WERI-Rb-1 (cell line): Measurements from ENCODE around the gene GRAP2.
"Not testable (repeated sequence)": the region's sequence is repeated elsewhere in the genome, so short reads cannot be mapped to it uniquely, and the experiment has no call there.

ENCODE experiments used
- DNase-seq: peaks from one replicate; pipeline ENCODE4 v3.0.0-alpha.2; 2020
- H3K27ac ChIP-seq: fragments of 250-450 bp; sonication (Bioruptor Pico); 2 replicates; pipeline ENCODE4 v1.5.1; 2020; ENCODE audit warnings: mild to moderate bottlenecking, moderate library complexity
- H3K27me3 ChIP-seq: fragments of 250-450 bp; sonication (Bioruptor Pico); 2 replicates; pipeline ENCODE4 v1.5.1; 2021; ENCODE audit warnings: mild to moderate bottlenecking, low read depth, moderate library complexity; ENCODE audit not compliant: insufficient read depth, severe bottlenecking
- H3K36me3 ChIP-seq: fragments of 250-450 bp; sonication (Bioruptor Pico); 2 replicates; pipeline ENCODE4 v1.5.1; 2020; ENCODE audit warnings: mild to moderate bottlenecking, moderate library complexity
- H3K4me3 ChIP-seq: 2 replicates; pipeline ENCODE4 v1.5.1; 2011; ENCODE audit warnings: low read depth, mild to moderate bottlenecking, control low read depth, low read length
- H3K9me3 ChIP-seq: fragments of 250-450 bp; sonication (Bioruptor Pico); 2 replicates; pipeline ENCODE4 v1.5.1; 2021; ENCODE audit warnings: mild to moderate bottlenecking, moderate library complexity; ENCODE audit not compliant: severe bottlenecking
- CTCF ChIP-seq: IDR thresholded peaks from 2 replicates; pipeline ENCODE4 v1.5.1; 2011; ENCODE audit warnings: low read depth, mild to moderate bottlenecking, control low read depth, inconsistent platforms, low read length

GRAP2 gene

DNA sequence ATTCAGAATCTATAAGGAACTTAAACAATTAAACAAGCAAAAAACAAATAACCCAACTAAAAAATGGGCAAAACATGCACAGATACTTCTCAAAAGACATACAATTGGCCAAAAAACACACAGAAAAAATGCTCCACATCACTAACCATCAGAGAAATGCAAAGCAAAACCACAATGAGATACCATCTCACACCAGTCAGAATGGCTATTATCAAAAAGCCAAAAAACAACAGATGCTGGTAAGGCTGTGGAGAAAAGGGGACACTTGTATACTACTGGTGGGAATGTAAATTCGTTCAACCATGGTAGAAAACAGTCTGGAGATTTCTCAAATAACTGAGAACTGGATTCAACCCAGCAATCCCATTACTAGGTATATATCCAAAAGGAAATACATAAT lies 32.1 kb upstream of the GRAP2 start:
- no peaks in the 10 kb centered on the region for H3K36me3 ChIP-seq
- H3K4me3 ChIP-seq: no peak overlapping the region
- H3K9me3 ChIP-seq: no peaks in the 10 kb centered on the region
- no peak overlapping the region for H3K27ac ChIP-seq
- no peaks in the 10 kb centered on the region for H3K27me3 ChIP-seq
- TF ChIP-seq CTCF: no peak
- no peak for DNase-seq

GRCh38 chr22:39869797-39870196 lies 31.1 kb upstream of the GRAP2 start:
- H3K27ac ChIP-seq, H3K4me3 ChIP-seq, H3K36me3 ChIP-seq, H3K9me3 ChIP-seq, DNase-seq, H3K27me3 ChIP-seq: not testable (repeated sequence)

GRCh38 chr22:39871008-39871798 lies 29.7 kb upstream of the GRAP2 start:
- H3K27ac ChIP-seq: no peak overlapping the region
- H3K27me3 ChIP-seq: no peaks in the 10 kb centered on the region
- TF ChIP-seq CTCF: no peak
- H3K36me3 ChIP-seq: no peaks in the 10 kb centered on the region
- no peak for DNase-seq
- no peaks in the 10 kb centered on the region for H3K9me3 ChIP-seq
- no peak overlapping the region for H3K4me3 ChIP-seq

DNA sequence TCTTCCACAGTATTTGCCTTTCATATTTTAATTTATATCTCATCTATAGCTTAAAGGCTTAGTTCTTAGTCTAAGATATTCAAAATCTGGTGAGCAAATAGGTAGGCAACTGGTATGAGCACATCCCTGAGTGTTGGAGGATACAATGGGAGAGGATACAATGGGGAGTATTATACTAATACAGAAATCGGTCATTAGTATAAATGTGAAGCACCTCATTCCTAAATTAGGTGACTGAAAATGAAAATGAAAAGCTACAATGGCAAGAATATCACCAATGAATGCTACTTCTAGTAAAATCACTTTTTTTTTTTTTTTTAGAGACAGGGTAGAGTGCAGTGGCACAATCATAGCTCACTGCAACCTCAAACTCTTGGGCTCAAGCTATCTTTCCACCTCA lies 28.3 kb upstream of the GRAP2 start:
- no peaks in the 10 kb centered on the region for H3K27me3 ChIP-seq
- H3K27ac ChIP-seq: no peak overlapping the region
- H3K9me3 ChIP-seq: no peaks in the 10 kb centered on the region
- no peak for TF ChIP-seq CTCF
- H3K4me3 ChIP-seq: no peak overlapping the region
- no peak for DNase-seq
- no peaks in the 10 kb centered on the region for H3K36me3 ChIP-seq

DNA sequence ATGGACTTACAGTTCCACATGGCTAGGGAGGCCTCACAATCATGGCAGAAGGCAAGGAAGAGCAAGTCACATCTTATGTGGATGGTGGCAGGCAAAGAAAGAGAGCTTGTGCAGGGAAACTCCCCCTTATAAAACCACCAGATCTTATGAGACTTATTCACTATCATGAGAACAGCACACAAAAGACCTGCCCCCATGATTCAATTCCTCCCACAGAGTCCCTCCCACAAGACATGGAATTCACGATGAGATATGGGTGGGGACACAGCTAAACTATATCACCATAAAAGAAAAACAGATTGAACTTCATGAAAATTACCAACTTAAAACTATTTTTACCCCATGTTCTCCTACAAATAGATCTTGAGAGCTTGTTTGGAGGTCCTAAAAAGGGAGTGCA lies 26.9 kb upstream of the GRAP2 start:
- H3K27me3 ChIP-seq: no peaks in the 10 kb centered on the region
- no peaks in the 10 kb centered on the region for H3K9me3 ChIP-seq
- no peaks in the 10 kb centered on the region for H3K36me3 ChIP-seq
- no peak overlapping the region for H3K4me3 ChIP-seq
- H3K27ac ChIP-seq: no peak overlapping the region
- TF ChIP-seq CTCF: no peak
- no peak for DNase-seq

GRCh38 chr22:39875176-39875885 lies 25.6 kb upstream of the GRAP2 start:
- not testable (repeated sequence) for H3K27ac ChIP-seq, DNase-seq, H3K36me3 ChIP-seq, H3K9me3 ChIP-seq, H3K27me3 ChIP-seq, H3K4me3 ChIP-seq
